Adrenal gland (tissue), 5 donors: Measurements from ENCODE around the gene SNTB2.

Experiments
- POLR2A ChIP-seq, 2 donors: fragments of 450-650 bp; IDR thresholded peaks; one replicate each; pipeline ENCODE4 v1.6.1; 2017; ENCODE audit warnings: antibody characterized with exemption in 2 of 2, mild to moderate bottlenecking in 2 of 2, moderate library complexity in 1 of 2
- TF ChIP-seq, protein P1 (sequence below), 6 experiments: fragments of 450-650 bp in 4 of 6; fragments of 200-600 bp in 2 of 6; sonication (generic) in 1 of 6; IDR thresholded peaks; 1 replicate in 5 of 6; 2 replicates in 1 of 6; pipeline versions ENCODE4 v1.5.1 to v1.8.0; 2016 to 2021; ENCODE audit warnings: antibody characterized with exemption in 6 of 6, mild to moderate bottlenecking in 2 of 6, moderate library complexity in 1 of 6
- donor health status: DM: no; HTN: no; CAD: no.

DNA sequence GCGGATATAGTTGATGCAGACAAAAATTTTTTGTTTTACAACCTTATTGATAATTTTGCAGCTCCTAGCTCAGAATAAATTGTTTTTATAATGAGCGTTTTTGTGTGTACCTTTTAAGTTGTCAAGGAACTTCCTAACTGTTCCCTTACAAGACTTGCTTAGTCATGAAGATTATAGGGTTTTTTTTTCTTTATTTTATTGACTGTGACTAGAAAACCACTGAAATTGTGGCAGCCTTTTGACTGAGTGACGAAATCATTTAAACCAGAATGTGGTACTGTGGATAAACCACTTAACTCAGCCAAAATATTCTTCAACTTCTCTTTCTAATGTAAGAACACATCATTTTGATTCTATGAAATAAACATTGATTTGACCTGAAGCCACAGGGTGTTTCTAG, 83.4 kb downstream of the SNTB2 start:
- TF ChIP-seq, protein P1, sequence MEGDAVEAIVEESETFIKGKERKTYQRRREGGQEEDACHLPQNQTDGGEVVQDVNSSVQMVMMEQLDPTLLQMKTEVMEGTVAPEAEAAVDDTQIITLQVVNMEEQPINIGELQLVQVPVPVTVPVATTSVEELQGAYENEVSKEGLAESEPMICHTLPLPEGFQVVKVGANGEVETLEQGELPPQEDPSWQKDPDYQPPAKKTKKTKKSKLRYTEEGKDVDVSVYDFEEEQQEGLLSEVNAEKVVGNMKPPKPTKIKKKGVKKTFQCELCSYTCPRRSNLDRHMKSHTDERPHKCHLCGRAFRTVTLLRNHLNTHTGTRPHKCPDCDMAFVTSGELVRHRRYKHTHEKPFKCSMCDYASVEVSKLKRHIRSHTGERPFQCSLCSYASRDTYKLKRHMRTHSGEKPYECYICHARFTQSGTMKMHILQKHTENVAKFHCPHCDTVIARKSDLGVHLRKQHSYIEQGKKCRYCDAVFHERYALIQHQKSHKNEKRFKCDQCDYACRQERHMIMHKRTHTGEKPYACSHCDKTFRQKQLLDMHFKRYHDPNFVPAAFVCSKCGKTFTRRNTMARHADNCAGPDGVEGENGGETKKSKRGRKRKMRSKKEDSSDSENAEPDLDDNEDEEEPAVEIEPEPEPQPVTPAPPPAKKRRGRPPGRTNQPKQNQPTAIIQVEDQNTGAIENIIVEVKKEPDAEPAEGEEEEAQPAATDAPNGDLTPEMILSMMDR (IDR thresholded peaks at IDR 0.05) = no peak
- TF ChIP-seq POLR2A (IDR thresholded peaks at IDR 0.05) = no peak
